ENCODE measurements around the gene MAMSTR.

DNA sequence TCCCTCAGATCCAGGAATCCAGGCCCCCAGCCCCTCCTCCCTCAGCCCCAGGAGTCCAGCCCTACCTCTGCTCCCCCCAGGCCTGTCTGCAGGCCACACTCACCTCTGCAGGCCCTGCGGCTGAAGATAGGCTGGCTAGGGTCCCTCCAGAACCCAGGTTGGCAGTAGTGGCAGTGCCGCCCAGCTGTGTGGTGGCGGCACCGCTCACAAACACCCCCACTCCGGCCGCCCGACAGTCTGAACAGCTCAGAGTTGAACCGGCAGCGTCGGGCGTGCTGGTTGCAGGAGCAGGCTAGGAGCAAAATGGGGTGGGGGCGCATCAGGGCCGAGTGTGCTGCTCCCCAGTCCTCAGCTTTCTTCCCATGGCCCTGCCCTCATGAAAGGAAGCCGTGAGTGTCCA, 55.0 kb downstream of the MAMSTR start:
- TF ChIP-seq ELF4 (IDR thresholded peaks at IDR 0.05), result no peak
- no peak for TF ChIP-seq SP1 (IDR thresholded peaks at IDR 0.05)
- no peak for TF ChIP-seq TARDBP (IDR thresholded peaks at IDR 0.05)
- no peak for TF ChIP-seq SUZ12 (IDR thresholded peaks at IDR 0.05)
- TF ChIP-seq, protein P1, sequence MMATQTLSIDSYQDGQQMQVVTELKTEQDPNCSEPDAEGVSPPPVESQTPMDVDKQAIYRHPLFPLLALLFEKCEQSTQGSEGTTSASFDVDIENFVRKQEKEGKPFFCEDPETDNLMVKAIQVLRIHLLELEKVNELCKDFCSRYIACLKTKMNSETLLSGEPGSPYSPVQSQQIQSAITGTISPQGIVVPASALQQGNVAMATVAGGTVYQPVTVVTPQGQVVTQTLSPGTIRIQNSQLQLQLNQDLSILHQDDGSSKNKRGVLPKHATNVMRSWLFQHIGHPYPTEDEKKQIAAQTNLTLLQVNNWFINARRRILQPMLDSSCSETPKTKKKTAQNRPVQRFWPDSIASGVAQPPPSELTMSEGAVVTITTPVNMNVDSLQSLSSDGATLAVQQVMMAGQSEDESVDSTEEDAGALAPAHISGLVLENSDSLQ (IDR thresholded peaks at IDR 0.05), result no peak
- no peak for TF ChIP-seq ZNF384 (IDR thresholded peaks at IDR 0.05)
- no peak for TF ChIP-seq NFRKB (IDR thresholded peaks at IDR 0.05)
- no peak for TF ChIP-seq ARNT (IDR thresholded peaks at IDR 0.05)
- no peak for TF ChIP-seq FOXM1 (IDR thresholded peaks at IDR 0.05; ENCODE audit: borderline replicate concordance)

Measured in HEK293T (cell line).